Heart left ventricle (tissue), 16 donors: Measurements from ENCODE around the gene ATXN1. TPM values are rescaled to one million over a fixed set of nuclear protein-coding genes. Genes with fewer than 3 reads are reported as not detected.

Experiments
- ATAC-seq, 4 donors: fragments of 200-7000 bp; cut with Tn5 transposase; one replicate each; pipeline ENCODE4 v1.9.1; 2020 to 2022; ENCODE audit warnings: moderate library complexity in 4 of 4, mild to moderate bottlenecking in 3 of 4, moderate number of reproducible peaks in 1 of 4
- DNase-seq, 5 donors: peaks; one replicate each; pipeline ENCODE4 v3.0.0-alpha.2; 2020
- H3K27ac ChIP-seq, 12 donors: fragments of 200-600 bp; sonication (generic) in 4 of 12; one replicate each; pipeline versions ENCODE4 v1.5.0 to v1.8.0; 2016 to 2022; ENCODE audit warnings: mild to moderate bottlenecking in 2 of 12
- H3K27me3 ChIP-seq, 9 donors: fragments of 200-600 bp; sonication (generic) in 2 of 9; one replicate each; pipeline versions ENCODE4 v1.5.1 to v1.8.0; 2016 to 2022; ENCODE audit warnings: mild to moderate bottlenecking in 3 of 9
- H3K36me3 ChIP-seq, 9 donors: fragments of 200-600 bp; sonication (generic) in 2 of 9; one replicate each; pipeline versions ENCODE4 v1.5.0 to v1.8.0; 2018 to 2022; ENCODE audit warnings: mild to moderate bottlenecking in 2 of 9
- H3K4me1 ChIP-seq, 12 donors: fragments of 200-600 bp; sonication (generic) in 4 of 12; one replicate each; pipeline versions ENCODE4 v1.5.0 to v1.8.0; 2016 to 2022; ENCODE audit warnings: mild to moderate bottlenecking in 3 of 12
- H3K4me3 ChIP-seq, 12 donors: fragments of 200-600 bp; sonication (generic) in 4 of 12; one replicate each; pipeline versions ENCODE4 v1.5.0 to v1.8.0; 2017 to 2022; ENCODE audit warnings: mild to moderate bottlenecking in 9 of 12, moderate library complexity in 4 of 12
- H3K9me3 ChIP-seq, 12 donors: fragments of 200-600 bp; sonication (generic) in 4 of 12; one replicate each; pipeline versions ENCODE4 v1.5.0 to v1.8.0; 2016 to 2022; ENCODE audit warnings: mild to moderate bottlenecking in 1 of 12
- CTCF ChIP-seq, 12 donors: fragments of 200-600 bp; sonication (generic) in 4 of 12; IDR thresholded peaks; one replicate each; pipeline versions ENCODE4 v1.5.0 to v1.8.0; 2018 to 2022; ENCODE audit warnings: antibody characterized with exemption in 12 of 12, mild to moderate bottlenecking in 5 of 12
- POLR2A ChIP-seq, 2 donors: fragments of 450-650 bp; IDR thresholded peaks; one replicate each; pipeline ENCODE4 v1.6.1; 2017; ENCODE audit warnings: antibody characterized with exemption in 2 of 2, mild to moderate bottlenecking in 2 of 2, moderate library complexity in 2 of 2
- WGBS, 4 donors: extraction: QIAGEN DNeasy Blood & Tissue Kit in 2 of 4; methylation state at CpG; one replicate each; pipeline versions ENCODE4 v1.1.5 to v1.1.7; 2013 to 2018; 5-methylcytosine and 5-hydroxymethylcytosine counted together
- intact Hi-C, 10 donors: fragments of 100-400 bp; cut with DNase I; formaldehyde crosslinking; loops; one replicate each; pipeline versions ENCODE4 v1.11.1 to v1.14.2; 2022
- polyA plus RNA-seq, 2 donors: library from polyadenylated mRNA; stranded (reverse); fragments of 200-250 nt; gene quantifications; one replicate each; pipeline ENCODE4 v1.2.3, GENCODE V29; 2013
- total RNA-seq, 9 donors: library from RNA; depleted of rRNA in 2 of 9; stranded (reverse); fragments of >200 nt in 2 of 9; fragmentation: NEBNext Ultra II Directional in 3 of 9; extraction: Animal tissue kit (Norgen Biotek cat#: 25700) in 3 of 9; gene quantifications; one replicate each; pipeline versions ENCODE4 v1.1.0 to v1.2.4, GENCODE V29; 2016 to 2023
- donor health status: ischemic (EF 13 %, LVEDD 7.1; RV severe dilation, severe dysfunction).
- donor health status: healthy with polysubstance abuse.
- donor health status: DM: no; HTN: yes; CAD: no.
- donor health status: DM: no; HTN: no; CAD: no.
- donor health status: ischemic (EF 25% LVEDD 6.9; RV normal size, moderate dysfunction).
- donor health status: ischemic (EF 25% LVEDD 5.7; RV mildly dilated, moderate dysfunction).
- donor health status: healthy.
- donor health status: DM: yes; HTN: yes; CAD: no.
- donor health status: ischemic (EF 35%, LVEDD 5.7; RV mildly dilated, moderate dysfunction).
- donor health status: nonischemic (EF 11% LVEDD 7.7; RV severe dilation, severe dysfunction).
- donor health status: DM: yes; HTN: yes; CAD: no.
- donor health status: PGD.
- donor health status: ischemic (EF 29% LVEDD 5.4; RV normal size, mild dysfunction).
- donor health status: nonischemic (EF 23%, LVEDD 6.1; RV moderate dilation, normal function).

ATXN1 gene
- total and polyA plus RNA-seq, 11 donors, result 8.7 to 51.8 (median 36.0) TPM

GRCh38 chr6:16740097-16740496, 21.2 kb downstream of the ATXN1 start:
- H3K4me1 ChIP-seq, result peaks cover 6 to 90% (median 53%) of the 10 kb centered on the region in 12 donors
- intact Hi-C loops, result no loop called here

GRCh38 chr6:16739329-16739801, 21.9 kb downstream of the ATXN1 start:
- intact Hi-C loops, result no loop called here
- TF ChIP-seq CTCF (IDR thresholded peaks at IDR 0.05), result peak in 1 of 12 donors; percentile 11
- TF ChIP-seq POLR2A (IDR thresholded peaks at IDR 0.05), result no peak
- H3K36me3 ChIP-seq, result peaks cover 0 to 10% (median 0%) of the 10 kb centered on the region in 9 donors
- ATAC-seq (peak; percentile 35 to 57 (median 44)), DNase-seq (no peak)
- H3K9me3 ChIP-seq, result no peaks in the 10 kb centered on the region
- H3K27ac ChIP-seq, result peak overlapping the region in 3 of 12 donors; percentile 27 to 53 (median 39)
- WGBS, 4 donors, result 58 to 72% (median 68%) methylated on average over 7 of the region's 7 CpGs
- peaks cover 6 to 88% (median 54%) of the 10 kb centered on the region in 12 donors for H3K4me1 ChIP-seq
- H3K4me3 ChIP-seq, result no peak overlapping the region
- no peaks in the 10 kb centered on the region for H3K27me3 ChIP-seq

More at GRCh38 chr6:16740097-16740496, 21.2 kb downstream of the ATXN1 start:
- H3K36me3 ChIP-seq, result peaks cover 0 to 13% (median 0%) of the 10 kb centered on the region in 9 donors
- no peaks in the 10 kb centered on the region for H3K9me3 ChIP-seq
- no peak for TF ChIP-seq CTCF (IDR thresholded peaks at IDR 0.05)
- no peak for TF ChIP-seq POLR2A (IDR thresholded peaks at IDR 0.05)
- peak overlapping the region in 2 of 12 donors; percentile 16 to 53 for H3K27ac ChIP-seq
- no peaks in the 10 kb centered on the region for H3K27me3 ChIP-seq
- DNase-seq (no peak), ATAC-seq (no peak)
- H3K4me3 ChIP-seq, result no peak overlapping the region

- Histone ChIP-seq H3K9me3 (no peaks in the 10 kb centered on the region), H3K4me3 (no peak overlapping the region), H3K27ac (peak overlapping the region in 11 of 12 donors; percentile 5 to 85 (median 35)), H3K36me3 (peaks cover 0 to 4% (median 0%) of the 10 kb centered on the region in 9 donors), H3K4me1 (peaks cover 6 to 88% (median 53%) of the 10 kb centered on the region in 12 donors), H3K27me3 (no peaks in the 10 kb centered on the region)
- 53 to 59% (median 56%) methylated on average over 5 of the region's 5 CpGs for WGBS, 4 donors
- ATAC-seq (no peak), DNase-seq (no peak)
- TF ChIP-seq CTCF (IDR thresholded peaks at IDR 0.05) (no peak), POLR2A (IDR thresholded peaks at IDR 0.05) (no peak)
- intact Hi-C loops, result no loop called here
Observed at GRCh38 chr6:16737925-16738324, 23.3 kb downstream of the ATXN1 start.

- peak in 2 of 4 donors; percentile 49 to 68 for ATAC-seq
- no peaks in the 10 kb centered on the region for H3K9me3 ChIP-seq
- no peaks in the 10 kb centered on the region for H3K27me3 ChIP-seq
- WGBS, 4 donors, result 20 to 24% (median 22%) methylated on average over 5 of the region's 5 CpGs
- peaks cover 0 to 4% (median 0%) of the 10 kb centered on the region in 9 donors for H3K36me3 ChIP-seq
- peaks cover 6 to 85% (median 52%) of the 10 kb centered on the region in 12 donors for H3K4me1 ChIP-seq
- H3K4me3 ChIP-seq, result peak overlapping the region in 4 of 12 donors; percentile 1 to 5 (median 2)
- intact Hi-C loops, result no loop called here
- H3K27ac ChIP-seq, result peak overlapping the region in 10 of 12 donors; percentile 14 to 85 (median 45)
- peak in 1 of 5 donors; percentile 30 for DNase-seq
- no peak for TF ChIP-seq CTCF (IDR thresholded peaks at IDR 0.05)
- no peak for TF ChIP-seq POLR2A (IDR thresholded peaks at IDR 0.05)
Observed at GRCh38 chr6:16736856-16737775, 24.1 kb downstream of the ATXN1 start.
